Type B pancreatic cell (in vitro differentiated cells): ENCODE measurements around the gene RCN1. TPM values are rescaled to one million over a fixed set of nuclear protein-coding genes. Genes with fewer than 3 reads are reported as not detected.
A peak's percentile ranks its signal among the peaks of the same experiment; 100 is the strongest.

Experiments
- DNase-seq: peaks from one replicate; pipeline ENCODE4 v3.0.0; 2021; ENCODE audit warnings: mixed read lengths; ENCODE audit not compliant: unreplicated experiment; ENCODE audit errors: extremely low spot score
- H3K27ac Mint-ChIP-seq: 2 replicates; pipeline ENCODE4 v1.8.0; 2021; ENCODE audit warnings: mild to moderate bottlenecking, mixed read lengths
- H3K27me3 Mint-ChIP-seq: 2 replicates; pipeline ENCODE4 v1.8.0; 2021; ENCODE audit warnings: mixed read lengths
- H3K36me3 Mint-ChIP-seq: 2 replicates; pipeline ENCODE4 v1.8.0; 2021; ENCODE audit warnings: mixed read lengths
- H3K4me1 Mint-ChIP-seq: one replicate; pipeline ENCODE4 v1.8.0; 2021; ENCODE audit warnings: mixed read lengths; ENCODE audit not compliant: unreplicated experiment
- H3K4me3 Mint-ChIP-seq: 2 replicates; pipeline ENCODE4 v1.8.0; 2021; ENCODE audit warnings: mild to moderate bottlenecking, mixed read lengths
- H3K9me3 Mint-ChIP-seq: 2 replicates; pipeline ENCODE4 v1.8.0; 2021; ENCODE audit warnings: mixed read lengths
- long read RNA-seq: library from polyadenylated mRNA; unstranded; transcript quantifications from one replicate; pipeline ENCODE4 v2.0.0, GENCODE V29; 2020
- total RNA-seq: library from RNA; stranded (reverse); gene quantifications from 2 replicates; pipeline ENCODE4 v1.2.1, GENCODE V29; 2021; ENCODE audit warnings: low replicate concordance
- TF ChIP-seq, protein P1 (sequence below): fragments of 200-600 bp; sonication (generic); conservative IDR thresholded peaks from 2 replicates; pipeline ENCODE4 v1.5.0; 2021; ENCODE audit warnings: antibody characterized with exemption, mild to moderate bottlenecking

Gene RCN1
- 144 and 167 TPM in 2 replicates for total RNA-seq
- long read RNA-seq, transcript RCN1-204 (2 exons, 2,653 nt): minor isoform, 9 of 1,092 reads
- long read RNA-seq, transcript RCN1-207 (5 exons, 2,416 nt): minor isoform, 10 of 1,092 reads
- long read RNA-seq, transcript RCN1-201 (6 exons, 2,572 nt): major isoform, 1,042 of 1,092 reads
- long read RNA-seq, partial matches to known transcripts: 15 of 1,092 reads
- long read RNA-seq, other reads (novel, unspliced or antisense): 16 of 1,092 reads

GRCh38 chr11:32090545-32091370 lies at the start of gene RCN1:
RCN1 (plus strand) TSS chr11:32091074; CDS start chr11:32091197, 123 bp downstream.
- Mint-ChIP-seq H3K4me3 (peak within 1 kb of the TSS; percentile 92), H3K36me3 (peaks cover 20% of the 10 kb centered on the region), H3K27me3 (peaks cover 4% of the 10 kb centered on the region), H3K4me1 (peaks cover 35% of the 10 kb centered on the region), H3K27ac (peak within 1 kb of the TSS; percentile 94), H3K9me3 (no peaks in the 10 kb centered on the region)
- TF ChIP-seq, protein P1, sequence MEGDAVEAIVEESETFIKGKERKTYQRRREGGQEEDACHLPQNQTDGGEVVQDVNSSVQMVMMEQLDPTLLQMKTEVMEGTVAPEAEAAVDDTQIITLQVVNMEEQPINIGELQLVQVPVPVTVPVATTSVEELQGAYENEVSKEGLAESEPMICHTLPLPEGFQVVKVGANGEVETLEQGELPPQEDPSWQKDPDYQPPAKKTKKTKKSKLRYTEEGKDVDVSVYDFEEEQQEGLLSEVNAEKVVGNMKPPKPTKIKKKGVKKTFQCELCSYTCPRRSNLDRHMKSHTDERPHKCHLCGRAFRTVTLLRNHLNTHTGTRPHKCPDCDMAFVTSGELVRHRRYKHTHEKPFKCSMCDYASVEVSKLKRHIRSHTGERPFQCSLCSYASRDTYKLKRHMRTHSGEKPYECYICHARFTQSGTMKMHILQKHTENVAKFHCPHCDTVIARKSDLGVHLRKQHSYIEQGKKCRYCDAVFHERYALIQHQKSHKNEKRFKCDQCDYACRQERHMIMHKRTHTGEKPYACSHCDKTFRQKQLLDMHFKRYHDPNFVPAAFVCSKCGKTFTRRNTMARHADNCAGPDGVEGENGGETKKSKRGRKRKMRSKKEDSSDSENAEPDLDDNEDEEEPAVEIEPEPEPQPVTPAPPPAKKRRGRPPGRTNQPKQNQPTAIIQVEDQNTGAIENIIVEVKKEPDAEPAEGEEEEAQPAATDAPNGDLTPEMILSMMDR: no peak
- DNase-seq: peak; percentile 90

DNA sequence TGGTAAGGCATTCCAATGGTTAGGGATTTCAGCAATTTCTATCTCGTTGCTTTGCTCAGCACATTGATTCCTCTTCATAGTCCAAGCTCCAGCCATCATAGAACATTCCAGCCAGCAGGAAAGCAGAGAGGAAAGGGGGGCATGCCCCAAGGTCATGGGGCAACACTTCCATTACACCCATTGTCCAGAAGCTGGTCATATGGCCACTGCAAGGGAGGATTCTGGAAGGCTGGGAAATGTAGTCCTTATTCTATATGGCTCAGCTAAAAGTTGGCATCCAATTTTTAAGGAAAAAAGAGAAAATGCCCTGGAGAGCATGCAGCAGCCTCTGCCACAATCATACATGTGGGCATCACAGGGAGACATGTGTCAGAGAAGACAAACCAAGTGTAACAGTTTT lies 47.1 kb upstream of the RCN1 start:
- Mint-ChIP-seq H3K27ac (no peak overlapping the region), H3K9me3 (no peaks in the 10 kb centered on the region), H3K4me1 (no peaks in the 10 kb centered on the region), H3K4me3 (no peak overlapping the region), H3K36me3 (no peaks in the 10 kb centered on the region), H3K27me3 (peaks cover 19% of the 10 kb centered on the region)
- TF ChIP-seq, protein P1: no peak
- DNase-seq: no peak

DNA sequence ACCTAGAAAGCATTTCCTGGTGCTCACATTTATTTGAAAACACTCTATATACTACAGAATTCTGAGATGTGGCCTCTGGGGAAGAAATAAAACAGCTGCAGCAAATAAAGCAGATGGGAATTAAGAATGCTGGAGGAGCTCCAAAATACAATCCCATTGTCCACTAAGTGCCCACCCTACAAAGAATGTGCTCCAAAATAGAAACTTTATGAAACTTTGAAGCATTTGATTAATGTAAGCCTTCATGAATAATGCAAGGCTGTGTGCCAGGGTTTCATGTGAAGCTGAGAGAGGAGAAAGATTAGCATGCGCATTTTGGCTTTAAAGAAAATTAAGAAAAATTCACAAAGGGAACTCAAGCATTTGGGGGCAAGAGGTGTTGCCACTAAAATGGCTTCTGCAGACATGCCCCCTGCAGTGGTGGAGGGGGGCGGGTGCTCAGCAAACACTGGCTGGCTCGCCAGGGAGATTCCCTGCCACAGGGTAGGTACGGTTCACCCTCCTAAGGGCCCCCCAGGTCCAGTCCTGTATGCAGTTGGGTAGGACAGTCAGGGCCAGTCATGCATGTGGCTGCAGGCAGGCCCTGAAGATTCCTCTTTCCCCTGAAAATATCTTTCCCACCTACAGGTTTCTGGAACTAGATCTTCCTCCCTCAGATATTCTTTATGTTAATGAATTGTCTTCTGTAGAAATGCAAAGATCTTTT lies 46.6 kb upstream of the RCN1 start:
- H3K4me3 Mint-ChIP-seq: no peak overlapping the region
- H3K27ac Mint-ChIP-seq: no peak overlapping the region
- no peak for DNase-seq
- no peaks in the 10 kb centered on the region for H3K36me3 Mint-ChIP-seq
- TF ChIP-seq, protein P1: no peak
- H3K4me1 Mint-ChIP-seq: no peaks in the 10 kb centered on the region
- H3K27me3 Mint-ChIP-seq: peaks cover 22% of the 10 kb centered on the region
- H3K9me3 Mint-ChIP-seq: no peaks in the 10 kb centered on the region

GRCh38 chr11:32045456-32045855 lies 45.4 kb upstream of the RCN1 start:
- H3K36me3 Mint-ChIP-seq: no peaks in the 10 kb centered on the region
- no peaks in the 10 kb centered on the region for H3K9me3 Mint-ChIP-seq
- DNase-seq: no peak
- TF ChIP-seq, protein P1: no peak
- H3K27ac Mint-ChIP-seq: no peak overlapping the region
- no peak overlapping the region for H3K4me3 Mint-ChIP-seq
- no peaks in the 10 kb centered on the region for H3K4me1 Mint-ChIP-seq
- H3K27me3 Mint-ChIP-seq: peaks cover 25% of the 10 kb centered on the region

DNA sequence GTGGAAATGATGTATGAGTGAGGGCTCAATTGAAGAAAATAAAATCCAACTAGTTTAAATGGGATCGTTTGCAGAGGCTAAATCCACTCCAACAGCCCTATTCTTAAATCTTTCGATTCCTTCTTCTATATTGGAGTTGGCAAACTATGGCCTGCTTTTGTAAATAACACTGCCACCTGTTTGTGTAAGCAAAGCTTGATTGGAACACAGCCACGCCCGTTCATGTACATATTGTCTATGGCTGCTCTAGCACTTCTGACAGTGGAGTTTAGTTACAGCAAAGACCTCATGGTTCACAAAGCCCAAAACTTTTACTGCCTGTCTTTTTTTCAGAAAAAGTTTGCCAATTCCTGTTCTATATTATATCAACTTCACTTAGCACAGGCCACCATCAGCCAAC lies 40.6 kb upstream of the RCN1 start:
- no peak for DNase-seq
- Mint-ChIP-seq H3K4me1 (peaks cover 9% of the 10 kb centered on the region), H3K9me3 (no peaks in the 10 kb centered on the region), H3K27me3 (peaks cover 39% of the 10 kb centered on the region), H3K36me3 (no peaks in the 10 kb centered on the region), H3K4me3 (no peak overlapping the region), H3K27ac (no peak overlapping the region)
- TF ChIP-seq, protein P1: no peak
